ENCODE data around the gene PGAM1.
A peak's percentile ranks its signal among the peaks of the same experiment; 100 is the strongest.
"Not testable (repeated sequence)": the region's sequence is repeated elsewhere in the genome, so short reads cannot be mapped to it uniquely, and the experiment has no call there.

Gene PGAM1

GRCh38 chr10:97407952-97408248, 18.1 kb upstream of the PGAM1 start:
- no peak for DNase-seq (ENCODE audit: low spot score)

- DNase-seq (ENCODE audit: low spot score), result no peak
These were observed 17.4 kb upstream of the PGAM1 start for GRCh38 chr10:97408496-97408992.

GRCh38 chr10:97411406-97411805, 14.6 kb upstream of the PGAM1 start:
- no peak for DNase-seq (ENCODE audit: low spot score)

GRCh38 chr10:97412891-97413304, 13.1 kb upstream of the PGAM1 start:
- DNase-seq (ENCODE audit: low spot score), result no peak

GRCh38 chr10:97416565-97416964, 9.4 kb upstream of the PGAM1 start:
- DNase-seq (ENCODE audit: low spot score), result no peak

- not testable (repeated sequence) for DNase-seq (ENCODE audit: low spot score)
These were observed 2.3 kb upstream of the PGAM1 start for GRCh38 chr10:97423757-97424098.

GRCh38 chr10:97426776-97427570, 982 bp downstream of the PGAM1 start:
- DNase-seq (ENCODE audit: low spot score), result no peak

- no peak for DNase-seq (ENCODE audit: low spot score)
These were observed 1.7 kb downstream of the PGAM1 start for GRCh38 chr10:97427571-97428179.

GRCh38 chr10:97428572-97428981, 2.6 kb downstream of the PGAM1 start:
- DNase-seq (ENCODE audit: low spot score), result no peak

GRCh38 chr10:97434055-97434454, 8.1 kb downstream of the PGAM1 start:
- DNase-seq (ENCODE audit: low spot score), result no peak

GRCh38 chr10:97434557-97434956, 8.6 kb downstream of the PGAM1 start:
- no peak for DNase-seq (ENCODE audit: low spot score)

- no peak for DNase-seq (ENCODE audit: low spot score)
These were observed 9.2 kb downstream of the PGAM1 start for GRCh38 chr10:97435211-97435610.

- DNase-seq (ENCODE audit: low spot score), result no peak
These were observed 16.3 kb downstream of the PGAM1 start for GRCh38 chr10:97442277-97442676.

- DNase-seq (ENCODE audit: low spot score), result no peak
These were observed 18.2 kb downstream of the PGAM1 start for GRCh38 chr10:97444212-97444611.

- DNase-seq (ENCODE audit: low spot score), result no peak
These were observed 19.3 kb downstream of the PGAM1 start for GRCh38 chr10:97445357-97445721.

- peak; percentile 96 for DNase-seq (ENCODE audit: low spot score)
These were observed 20.0 kb downstream of the PGAM1 start, which contains the start of the genes EXOSC1 and ZDHHC16 for GRCh38 chr10:97445722-97446639. EXOSC1 (minus strand) TSS chr10:97446006; CDS start chr10:97445985, 21 bp downstream. ZDHHC16 (plus strand) TSS chr10:97446175; CDS start chr10:97451676, 5,501 bp downstream.

- DNase-seq (ENCODE audit: low spot score), result no peak
These were observed 24.8 kb downstream of the PGAM1 start for GRCh38 chr10:97450828-97451227.

GRCh38 chr10:97451605-97452004, 25.6 kb downstream of the PGAM1 start:
- no peak for DNase-seq (ENCODE audit: low spot score)

- DNase-seq (ENCODE audit: low spot score), result no peak
These were observed 26.4 kb downstream of the PGAM1 start for GRCh38 chr10:97452352-97452751.

- no peak for DNase-seq (ENCODE audit: low spot score)
These were observed 28.5 kb downstream of the PGAM1 start for GRCh38 chr10:97454330-97455036.

GRCh38 chr10:97456034-97456685, 30.2 kb downstream of the PGAM1 start:
- DNase-seq (ENCODE audit: low spot score), result no peak

Measured in HuH-7.5 (cell line).